NB4 (cell line): ENCODE data around the gene PRKAG3.

Source experiments
- DNase-seq: peaks from one replicate; pipeline ENCODE4 v3.0.0; 2010; ENCODE audit warnings: low read depth
- H3K4me3 ChIP-seq: one replicate; pipeline ENCODE4 v1.5.1; 2011; ENCODE audit warnings: mild to moderate bottlenecking, low read depth, low read length, moderate library complexity
- CTCF ChIP-seq: IDR thresholded peaks from one replicate; pipeline ENCODE4 v1.5.1; 2012; ENCODE audit warnings: low read depth, low read length
- MAX ChIP-seq: IDR thresholded peaks from 2 replicates; pipeline ENCODE4 v1.6.1; 2011; ENCODE audit warnings: low read depth, low read length
- MYC ChIP-seq: IDR thresholded peaks from 2 replicates; pipeline ENCODE4 v1.6.1; 2011; ENCODE audit warnings: low read depth, low read length
- POLR2A ChIP-seq: IDR thresholded peaks from 2 replicates; pipeline ENCODE4 v1.6.1; 2011; ENCODE audit warnings: mild to moderate bottlenecking; ENCODE audit not compliant: insufficient read length; ENCODE audit errors: extremely low read depth

PRKAG3 gene

GRCh38 chr2:218831378-218831990, at the start of gene PRKAG3:
Gene PRKAG3 (minus strand): TSS chr2:218831803.
- H3K4me3 ChIP-seq, result no peak within 1 kb of the TSS

GRCh38 chr2:218880859-218881594, 49.4 kb upstream of the PRKAG3 start:
- DNase-seq, result no peak
- no peak overlapping the region for H3K4me3 ChIP-seq
- TF ChIP-seq MAX (no peak), CTCF (no peak), POLR2A (no peak), MYC (no peak)

More at GRCh38 chr2:218831378-218831990, at the start of gene PRKAG3:
- DNase-seq, result no peak
- TF ChIP-seq CTCF (no peak), POLR2A (no peak), MYC (no peak), MAX (no peak)

- no peak within 1 kb of the TSS for H3K4me3 ChIP-seq
- TF ChIP-seq POLR2A, result no peak
- no peak for TF ChIP-seq MAX
- no peak for TF ChIP-seq MYC
- no peak for TF ChIP-seq CTCF
- DNase-seq, result no peak
Observed at GRCh38 chr2:218880102-218880858, 48.7 kb upstream of the PRKAG3 start, which contains the start of gene WNT10A. Gene WNT10A (plus strand): TSS chr2:218880852. CDS start chr2:218880996, 144 bp downstream.

GRCh38 chr2:218879776-218880101, 48.1 kb upstream of the PRKAG3 start:
- no peak for TF ChIP-seq CTCF
- TF ChIP-seq MAX, result no peak
- no peak for TF ChIP-seq MYC
- no peak for TF ChIP-seq POLR2A
- H3K4me3 ChIP-seq, result no peak overlapping the region
- no peak for DNase-seq

GRCh38 chr2:218878926-218879761, 47.5 kb upstream of the PRKAG3 start:
- TF ChIP-seq MAX, result no peak
- TF ChIP-seq MYC, result no peak
- TF ChIP-seq CTCF, result no peak
- no peak for TF ChIP-seq POLR2A
- no peak for DNase-seq
- no peak overlapping the region for H3K4me3 ChIP-seq
